Hematopoietic multipotent progenitor cell (in vitro differentiated cells): Measurements from ENCODE around the gene MIA3. TPM values are rescaled to one million over a fixed set of nuclear protein-coding genes. Genes with fewer than 3 reads are reported as not detected.
"Not testable (repeated sequence)": the region's sequence is repeated elsewhere in the genome, so short reads cannot be mapped to it uniquely, and the experiment has no call there.

Experiments used
- DNase-seq, 3 donors: peaks; one replicate each; pipeline ENCODE4 v3.0.0-alpha.2; 2011 to 2015; ENCODE audit warnings: low read depth in 2 of 3, low spot score in 2 of 3
- total RNA-seq: library from RNA; depleted of rRNA; stranded (reverse); fragments of >200 nt; gene quantifications from one replicate; pipeline ENCODE4 v1.2.3, GENCODE V29; 2012

The MIA3 gene
- total RNA-seq, 1 donor, result 66.0 TPM

DNA sequence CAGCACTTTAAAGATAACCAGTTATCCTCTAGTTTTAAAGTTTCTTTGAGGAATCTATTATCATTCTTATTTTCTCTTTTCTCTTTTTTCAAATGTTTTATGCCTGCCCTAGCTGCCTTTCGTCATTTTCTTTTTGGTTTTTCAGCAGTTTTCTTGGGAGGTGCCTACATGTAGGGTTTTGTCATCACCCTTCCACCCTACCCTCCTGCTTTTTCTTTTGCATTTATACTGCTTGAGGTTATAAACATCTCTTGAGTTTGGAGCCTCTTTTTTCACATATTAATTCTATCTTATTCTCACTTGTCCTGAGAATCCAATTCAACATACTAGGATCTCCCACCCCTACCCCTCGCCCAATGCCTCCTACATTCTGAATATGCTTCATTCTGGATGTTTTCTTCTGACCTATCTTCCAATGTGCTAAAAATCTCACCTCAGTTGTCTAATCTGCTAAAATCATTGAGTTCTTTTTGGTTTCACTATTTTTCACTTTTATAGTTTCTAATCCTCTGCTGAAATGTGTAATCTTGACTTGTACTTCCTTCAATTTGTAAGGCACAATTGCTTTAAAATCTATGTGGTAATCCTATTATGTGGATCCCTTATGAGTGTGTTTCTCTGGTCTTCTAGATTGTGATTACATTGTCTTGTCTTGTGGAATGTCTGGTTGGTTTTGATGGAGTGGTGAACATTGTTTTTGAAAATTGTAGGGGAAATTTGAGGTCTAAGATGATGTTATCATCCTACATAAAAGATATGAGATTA, 38.7 kb downstream of the MIA3 start:
- no peak for DNase-seq

GRCh38 chr1:222657899-222658298, 40.0 kb downstream of the MIA3 start:
- no peak for DNase-seq

GRCh38 chr1:222663431-222663934, 45.6 kb downstream of the MIA3 start:
- DNase-seq, result no peak

- DNase-seq, result no peak
These were observed 48.1 kb downstream of the MIA3 start for GRCh38 chr1:222665964-222666363.

- DNase-seq, result not testable (repeated sequence)
These were observed 50.3 kb downstream of the MIA3 start for GRCh38 chr1:222668184-222668583.

DNA sequence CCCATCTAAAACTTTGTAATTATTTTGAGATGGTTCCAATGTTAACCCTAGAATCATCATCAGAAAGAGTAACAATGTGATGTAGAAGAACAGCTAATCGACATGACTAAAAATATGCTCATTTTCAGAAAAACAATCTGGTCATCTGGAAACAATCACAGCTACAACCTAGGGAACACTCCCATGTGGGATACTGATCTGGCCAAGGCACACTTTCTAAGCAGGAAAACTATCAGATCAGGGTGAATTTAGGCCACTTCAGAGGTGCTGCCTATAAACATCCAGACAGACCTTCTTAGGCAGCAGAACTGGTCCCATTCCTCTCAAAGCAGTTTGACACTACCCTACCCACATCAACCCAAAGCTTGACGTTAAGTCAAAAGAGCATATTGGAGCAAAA, 51.2 kb downstream of the MIA3 start:
- DNase-seq, result not testable (repeated sequence)

- no peak for DNase-seq
These were observed 52.2 kb downstream of the MIA3 start for GRCh38 chr1:222670110-222670509.

- no peak for DNase-seq
These were observed 62.2 kb downstream of the MIA3 start for GRCh38 chr1:222680080-222680479.

DNA sequence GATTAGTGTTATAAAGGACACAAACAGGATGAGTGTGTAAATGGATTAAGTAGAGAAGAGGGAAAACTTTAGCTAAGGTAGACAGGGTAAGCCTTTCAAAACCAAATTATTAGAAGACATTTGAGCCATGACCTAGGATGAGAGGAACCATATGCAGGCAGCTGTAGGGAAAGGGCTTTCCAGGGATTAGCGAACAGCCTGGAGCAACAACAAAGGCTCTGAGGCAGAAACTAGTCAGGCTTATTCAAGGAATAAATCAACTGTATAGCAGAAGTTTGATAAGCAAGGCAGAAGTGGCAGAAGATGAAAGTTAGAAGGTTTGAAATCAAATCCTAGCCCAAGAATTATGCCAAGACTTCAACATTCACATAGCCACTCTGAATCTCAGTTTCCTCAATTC, 73.1 kb downstream of the MIA3 start:
- no peak for DNase-seq

DNA sequence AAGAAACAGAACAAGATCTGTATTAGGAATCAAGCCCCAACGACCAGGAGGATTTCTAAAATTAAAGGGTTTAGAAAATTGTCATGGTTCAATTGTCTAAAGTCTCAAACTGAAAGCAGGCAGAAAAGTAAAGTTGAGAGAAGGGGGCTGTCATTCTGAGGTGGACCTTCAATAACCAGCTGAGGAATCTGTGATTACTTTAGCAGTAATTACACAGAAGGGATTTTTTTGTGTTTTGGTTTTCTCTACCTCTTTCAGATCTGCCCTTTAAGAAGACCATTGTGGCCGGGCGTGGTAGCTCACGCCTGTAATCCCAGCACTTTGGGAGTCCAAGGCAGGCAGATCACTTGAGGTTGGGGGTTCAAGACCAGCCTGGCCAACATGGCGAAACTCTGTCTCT, 77.0 kb downstream of the MIA3 start:
- no peak for DNase-seq

DNA sequence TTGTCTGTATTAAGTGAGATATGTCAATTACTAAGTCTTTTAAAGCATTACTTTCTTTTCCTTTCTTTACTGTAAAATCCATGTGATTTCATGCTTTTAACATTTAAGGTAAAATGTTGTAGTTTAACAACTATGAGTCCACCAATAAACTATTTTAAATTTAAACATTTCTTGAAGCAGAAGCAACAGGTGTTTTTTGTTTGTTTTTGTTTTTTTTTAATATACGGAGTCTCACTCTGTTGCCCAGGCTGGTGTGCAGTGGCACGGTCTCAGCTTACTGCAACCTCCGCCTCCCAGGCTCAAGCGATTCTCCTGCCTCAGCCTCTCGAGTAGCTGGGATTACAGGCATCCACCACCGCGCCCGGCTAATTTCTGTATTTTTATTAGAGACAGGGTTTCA, 78.8 kb downstream of the MIA3 start:
- no peak for DNase-seq

GRCh38 chr1:222697203-222697602, 79.3 kb downstream of the MIA3 start:
- no peak for DNase-seq

DNA sequence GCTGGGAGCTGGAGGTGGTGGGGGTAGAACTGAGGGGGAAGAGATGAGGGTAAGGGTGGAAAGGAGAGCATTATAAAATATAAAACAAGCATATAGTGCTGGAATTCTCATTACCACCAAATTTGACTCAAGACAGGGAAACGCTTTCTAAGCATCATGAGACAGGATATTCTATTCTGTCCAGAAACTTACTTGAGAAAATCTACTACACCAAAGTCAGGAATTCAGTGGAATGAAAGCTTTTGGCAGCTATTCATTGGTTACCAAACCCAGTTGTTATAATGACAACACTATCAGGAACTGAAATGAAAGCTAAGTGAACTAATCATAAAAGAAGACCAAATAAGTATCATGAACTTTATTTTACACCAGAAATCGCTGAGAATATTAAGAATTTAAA, 79.9 kb downstream of the MIA3 start:
- DNase-seq, result no peak

DNA sequence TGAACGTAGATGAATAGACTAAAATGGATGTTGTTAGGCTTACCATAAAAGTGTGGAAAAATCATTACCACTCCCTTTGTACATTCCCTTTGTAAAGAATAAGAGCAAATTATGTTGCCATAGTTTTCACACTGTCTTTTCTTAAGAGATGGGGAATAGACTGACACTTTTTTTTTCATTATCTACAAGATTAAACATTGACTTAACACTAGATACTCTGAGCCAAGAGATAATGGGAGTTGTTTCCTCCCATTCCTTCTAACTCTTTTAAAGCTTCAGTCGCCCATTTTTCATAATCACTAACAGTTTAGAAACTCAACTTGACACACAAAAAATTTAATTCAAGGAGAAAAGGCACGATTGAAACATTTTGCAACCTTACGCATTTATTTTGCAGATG, 84.3 kb downstream of the MIA3 start:
- no peak for DNase-seq

DNA sequence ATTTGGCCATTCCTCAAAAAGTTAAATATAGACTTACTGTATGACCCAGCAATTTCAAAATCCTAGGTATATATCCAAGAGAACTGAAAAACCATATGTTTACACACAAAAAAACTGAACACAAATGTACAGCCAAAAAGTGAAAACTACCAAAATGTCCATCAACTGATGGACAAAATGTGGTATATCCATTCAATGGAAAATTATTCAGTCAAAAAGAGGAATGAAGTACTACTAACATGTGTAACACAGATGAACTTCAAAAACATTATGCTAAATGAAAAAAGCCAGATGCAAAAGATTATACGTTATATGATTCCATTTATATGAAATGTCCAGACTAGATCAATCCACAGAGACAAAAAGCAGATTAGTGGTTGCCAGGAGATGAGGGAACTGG, 86.4 kb downstream of the MIA3 start:
- no peak for DNase-seq

DNA sequence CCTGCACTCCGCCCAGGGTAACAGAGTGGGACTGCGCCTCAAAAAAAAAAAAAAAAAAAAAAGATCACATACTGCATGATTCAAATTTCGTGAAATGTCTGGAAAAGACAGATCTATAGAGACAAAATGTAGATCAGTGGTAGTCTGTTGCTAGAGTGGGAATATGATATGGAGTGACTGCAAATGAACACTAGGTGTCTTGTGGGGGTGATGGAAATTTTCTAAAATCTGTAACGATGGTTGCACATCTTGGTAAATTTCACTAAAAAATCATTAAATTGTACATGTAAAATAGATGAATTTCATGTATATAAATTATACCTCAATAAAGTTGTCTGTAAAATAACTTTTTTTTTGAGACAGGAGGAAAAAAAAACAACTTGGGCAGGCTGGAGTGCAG, 88.9 kb downstream of the MIA3 start:
- peak in 1 of 3 donors; percentile 1 for DNase-seq

DNA sequence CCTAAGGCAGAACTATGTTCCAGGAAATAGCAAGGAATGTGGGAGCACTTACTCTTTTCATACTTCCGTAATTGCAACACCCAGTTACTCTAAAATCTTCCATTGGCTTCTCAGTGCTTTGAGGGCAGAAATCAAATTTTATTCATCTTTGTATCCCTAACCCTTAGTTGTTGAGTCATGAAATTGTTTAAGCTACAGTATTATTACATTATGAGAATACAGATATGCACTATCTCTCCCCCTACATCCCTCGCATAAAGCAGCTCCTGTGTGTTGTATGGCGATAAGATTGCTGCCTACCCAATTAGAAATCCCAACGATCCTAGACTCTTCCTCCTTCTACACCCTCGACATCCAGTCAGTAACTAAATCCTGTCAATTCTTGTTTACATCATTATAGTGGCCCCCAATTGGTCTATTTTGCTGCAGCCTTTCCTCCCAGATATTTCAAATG, 91.8 kb downstream of the MIA3 start:
- DNase-seq, result no peak

DNA sequence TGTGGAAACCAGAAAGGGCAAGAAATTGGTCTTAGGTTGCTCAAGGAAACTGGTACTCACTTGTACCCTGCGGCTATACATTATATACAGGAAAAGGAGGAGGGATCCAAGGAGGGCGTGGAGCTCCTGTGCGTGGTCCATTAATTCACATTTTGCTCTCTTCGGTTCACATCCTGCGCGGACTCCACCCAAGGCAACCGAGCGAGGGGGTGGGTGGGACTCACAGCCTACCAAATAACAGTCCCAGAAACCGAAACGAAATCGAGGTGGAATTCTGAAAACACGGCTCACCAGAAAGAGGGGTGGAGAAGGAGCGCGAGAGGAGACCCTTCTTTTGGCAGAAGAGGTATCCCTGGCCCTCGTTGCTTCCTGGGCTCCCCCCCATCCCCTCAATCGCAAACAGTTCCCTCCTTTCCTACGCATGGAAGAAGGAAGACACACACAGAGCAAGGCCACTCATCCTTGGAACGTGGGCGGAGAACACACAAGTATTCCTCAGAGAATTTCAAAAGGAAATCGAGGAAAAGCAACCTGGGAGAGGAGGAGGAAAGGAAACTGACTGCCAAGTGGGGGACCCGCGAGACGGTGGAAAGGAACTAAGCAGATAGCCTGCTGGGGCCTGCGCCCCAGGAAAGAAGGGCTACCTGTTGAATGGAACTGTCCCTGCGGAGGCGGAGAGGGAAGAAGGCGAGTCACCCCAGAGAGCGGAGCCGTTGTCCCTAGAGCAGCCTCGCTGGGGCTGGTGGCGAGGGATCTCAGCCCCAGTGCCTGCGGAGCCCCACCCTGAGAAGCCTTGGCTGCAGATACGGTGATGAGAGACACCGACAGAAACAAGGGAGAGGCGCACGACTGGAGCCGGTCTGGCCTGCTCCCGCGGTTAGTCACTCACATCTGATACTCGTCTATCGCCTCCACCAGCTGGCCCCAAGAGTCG, 93.7 kb downstream of the MIA3 start:
- peak; percentile 18 to 66 (median 65) for DNase-seq

DNA sequence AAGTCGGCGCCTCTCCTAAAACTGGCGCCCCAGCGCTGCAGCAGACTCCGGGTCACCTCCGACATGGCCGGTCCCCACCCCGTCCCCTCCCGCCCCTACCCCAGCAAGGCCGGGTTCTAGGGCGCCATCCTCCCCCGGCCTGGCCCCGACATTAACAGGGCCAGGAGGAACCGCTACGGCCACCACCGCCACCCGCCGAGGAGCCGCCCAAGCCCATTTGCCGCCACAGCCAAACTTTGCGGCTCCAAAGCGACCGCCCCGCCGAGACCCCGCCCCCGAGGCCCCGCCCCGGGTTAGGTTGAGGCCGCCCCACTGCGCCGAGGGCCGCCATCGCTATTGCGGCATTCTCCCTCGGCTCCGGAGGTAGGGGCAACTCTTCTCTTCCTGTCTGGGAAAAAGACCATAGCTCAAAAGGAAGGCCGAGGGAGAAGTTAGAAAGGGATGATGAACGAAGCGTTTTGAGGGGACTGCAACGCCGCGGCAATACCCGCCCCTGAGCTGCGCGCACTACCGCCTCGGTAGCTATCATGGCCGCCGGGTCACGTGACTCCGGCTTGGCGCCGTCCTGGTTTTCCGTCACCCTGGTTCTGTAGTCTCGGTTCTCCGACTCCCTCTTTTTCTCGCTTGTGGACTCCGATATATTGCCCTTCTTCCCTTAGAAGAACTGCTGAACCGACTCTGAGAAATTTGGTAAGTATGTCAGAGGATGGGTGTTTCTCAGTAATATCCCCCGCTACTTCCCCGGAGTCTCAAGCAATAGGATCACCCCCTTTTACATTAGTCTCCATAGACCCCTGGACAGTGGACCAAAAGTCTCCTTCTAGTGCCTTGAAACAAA, 94.6 kb downstream of the MIA3 start, which contains the start of the genes AIDA and BROX:
Gene AIDA, minus strand, starts transcription at position 239 of the 838 bp plus-strand sequence. Its CDS starts 174 bp downstream, at position 65.
Gene BROX, plus strand, starts transcription at position 312 of the 838 bp plus-strand sequence. CDS start 3,136 bp downstream, outside the sequence.
- peak; percentile 87 to 93 (median 88) for DNase-seq
